ENCODE data around the gene SH3RF3.

SH3RF3 gene

GRCh38 chr2:109356324-109357035, 227.5 kb downstream of the SH3RF3 start:
- DNase-seq: no peak

- DNase-seq: no peak
Observed at GRCh38 chr2:109364217-109364616, 235.2 kb downstream of the SH3RF3 start.

- no peak for DNase-seq
Observed at GRCh38 chr2:109365131-109365530, 236.1 kb downstream of the SH3RF3 start.

GRCh38 chr2:109367683-109368082, 238.7 kb downstream of the SH3RF3 start:
- DNase-seq: no peak

- DNase-seq: no peak
Observed at GRCh38 chr2:109368798-109369197, 239.8 kb downstream of the SH3RF3 start.

GRCh38 chr2:109369671-109370191, 240.7 kb downstream of the SH3RF3 start:
- no peak for DNase-seq

GRCh38 chr2:109370399-109371035, 241.5 kb downstream of the SH3RF3 start:
- DNase-seq: no peak

GRCh38 chr2:109371481-109372170, 242.6 kb downstream of the SH3RF3 start:
- DNase-seq: no peak

GRCh38 chr2:109372171-109372568, 243.2 kb downstream of the SH3RF3 start:
- DNase-seq: no peak

GRCh38 chr2:109372614-109373013, 243.6 kb downstream of the SH3RF3 start:
- DNase-seq: no peak

- no peak for DNase-seq
Observed at GRCh38 chr2:109373791-109374547, 245.0 kb downstream of the SH3RF3 start.

GRCh38 chr2:109374548-109375130, 245.6 kb downstream of the SH3RF3 start:
- DNase-seq: no peak

- DNase-seq: no peak
Observed at GRCh38 chr2:109375131-109375561, 246.1 kb downstream of the SH3RF3 start.

GRCh38 chr2:109375656-109376055, 246.7 kb downstream of the SH3RF3 start:
- no peak for DNase-seq

GRCh38 chr2:109376115-109376514, 247.1 kb downstream of the SH3RF3 start:
- DNase-seq: no peak

- DNase-seq: no peak
Observed at GRCh38 chr2:109376796-109377495, 247.9 kb downstream of the SH3RF3 start.

- DNase-seq: no peak
Observed at GRCh38 chr2:109377976-109378375, 249.0 kb downstream of the SH3RF3 start.

GRCh38 chr2:109378682-109379081, 249.7 kb downstream of the SH3RF3 start:
- no peak for DNase-seq

- DNase-seq: no peak
Observed at GRCh38 chr2:109379507-109379906, 250.5 kb downstream of the SH3RF3 start.

GRCh38 chr2:109380502-109381326, 251.7 kb downstream of the SH3RF3 start:
- no peak for DNase-seq

GRCh38 chr2:109381327-109381820, 252.4 kb downstream of the SH3RF3 start:
- DNase-seq: no peak
